ENCODE data around the gene MRPL58.

MRPL58 gene

GRCh38 chr17:75048249-75048878, 35.9 kb downstream of the MRPL58 start:
- no peak for DNase-seq

DNA sequence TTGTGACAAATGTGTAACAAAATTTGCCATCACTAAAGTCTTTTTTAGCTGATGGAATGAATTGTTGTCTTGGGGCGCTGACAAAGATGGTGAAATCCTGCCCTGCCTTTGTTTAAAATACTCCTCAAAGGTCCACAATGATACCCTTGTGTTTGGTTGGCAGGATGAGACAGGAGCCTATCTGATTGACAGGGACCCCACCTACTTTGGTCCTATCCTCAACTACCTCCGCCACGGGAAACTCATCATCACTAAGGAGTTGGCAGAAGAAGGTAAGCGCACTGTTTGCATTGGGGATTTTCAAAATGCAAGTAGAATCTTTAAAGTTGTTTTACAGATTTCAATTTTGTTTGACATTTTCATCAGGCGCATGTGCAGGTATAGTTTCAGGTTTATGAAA, 36.6 kb downstream of the MRPL58 start:
- DNase-seq = no peak

DNA sequence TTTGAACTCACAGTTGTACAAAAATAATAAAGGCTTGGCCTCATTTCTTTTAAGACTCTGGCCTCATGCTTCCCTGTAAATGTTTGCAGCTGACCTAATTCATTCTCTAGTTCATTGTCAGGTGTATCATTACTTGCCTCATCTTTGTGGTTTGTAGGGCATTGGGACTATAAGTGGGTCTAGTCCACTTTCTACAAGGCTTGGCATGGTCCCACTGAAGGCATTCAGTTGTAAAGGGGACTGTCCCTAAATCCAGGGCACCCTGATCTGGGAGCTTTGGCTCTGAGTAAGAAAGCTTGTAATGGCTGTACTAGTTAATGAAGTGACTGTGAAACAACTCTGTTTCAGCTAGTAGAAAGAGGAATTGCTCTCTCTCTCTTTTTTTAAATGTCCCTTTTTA, 37.2 kb downstream of the MRPL58 start:
- DNase-seq = no peak

DNA sequence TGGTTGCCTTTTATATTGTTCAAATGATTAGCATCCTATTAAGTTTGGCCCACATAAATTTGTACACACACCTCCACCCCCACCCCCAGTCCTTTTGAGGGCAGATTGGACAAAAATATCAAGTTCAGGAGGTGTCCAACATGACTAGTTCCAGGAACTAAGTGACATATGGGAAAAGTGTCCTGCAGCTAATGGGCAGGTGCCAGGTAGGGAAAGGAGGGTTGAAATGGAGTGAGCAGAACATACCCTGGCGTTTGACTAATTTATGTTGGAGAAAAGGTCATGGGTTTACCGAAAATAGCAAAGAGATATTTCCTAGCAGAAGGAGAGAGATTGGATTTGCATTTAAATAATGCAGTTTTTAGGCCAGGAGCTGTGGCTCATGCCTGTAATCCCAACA, 39.5 kb downstream of the MRPL58 start:
- DNase-seq = peak; percentile 80 to 98

- peak in 1 of 2 experiments; percentile 59 for DNase-seq
Measured at GRCh38 chr17:75059369-75060345, 47.2 kb downstream of the MRPL58 start.

- DNase-seq = no peak
Measured at GRCh38 chr17:75060434-75061054, 48.1 kb downstream of the MRPL58 start.

- no peak for DNase-seq
Measured at GRCh38 chr17:75061055-75061438, 48.6 kb downstream of the MRPL58 start.

DNA sequence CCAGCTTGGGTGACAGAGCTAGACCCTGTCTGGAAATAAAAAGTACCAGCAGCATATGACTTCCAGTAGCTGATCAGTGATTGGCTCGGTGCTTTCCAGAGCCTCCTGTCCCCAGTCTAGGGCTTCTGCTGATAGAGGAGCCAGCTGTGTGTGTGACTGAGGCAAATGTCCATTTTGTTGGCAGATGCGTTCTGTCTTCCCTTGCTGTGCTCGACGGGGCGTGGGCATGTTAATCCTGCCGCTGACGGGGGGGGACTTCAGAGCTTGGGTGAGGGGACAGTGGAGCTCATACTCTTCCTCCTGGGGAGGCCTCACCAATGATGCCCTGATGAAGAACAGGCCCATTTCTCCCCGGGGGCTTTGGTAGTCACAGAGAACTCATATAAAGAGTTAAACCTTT, 49.1 kb downstream of the MRPL58 start:
- no peak for DNase-seq

- no peak for DNase-seq
Measured at GRCh38 chr17:75063201-75063600, 50.7 kb downstream of the MRPL58 start.

GRCh38 chr17:75063626-75064025, 51.2 kb downstream of the MRPL58 start:
- DNase-seq = no peak

GRCh38 chr17:75064040-75064439, 51.6 kb downstream of the MRPL58 start:
- no peak for DNase-seq

GRCh38 chr17:75064460-75064859, 52.0 kb downstream of the MRPL58 start:
- no peak for DNase-seq

DNA sequence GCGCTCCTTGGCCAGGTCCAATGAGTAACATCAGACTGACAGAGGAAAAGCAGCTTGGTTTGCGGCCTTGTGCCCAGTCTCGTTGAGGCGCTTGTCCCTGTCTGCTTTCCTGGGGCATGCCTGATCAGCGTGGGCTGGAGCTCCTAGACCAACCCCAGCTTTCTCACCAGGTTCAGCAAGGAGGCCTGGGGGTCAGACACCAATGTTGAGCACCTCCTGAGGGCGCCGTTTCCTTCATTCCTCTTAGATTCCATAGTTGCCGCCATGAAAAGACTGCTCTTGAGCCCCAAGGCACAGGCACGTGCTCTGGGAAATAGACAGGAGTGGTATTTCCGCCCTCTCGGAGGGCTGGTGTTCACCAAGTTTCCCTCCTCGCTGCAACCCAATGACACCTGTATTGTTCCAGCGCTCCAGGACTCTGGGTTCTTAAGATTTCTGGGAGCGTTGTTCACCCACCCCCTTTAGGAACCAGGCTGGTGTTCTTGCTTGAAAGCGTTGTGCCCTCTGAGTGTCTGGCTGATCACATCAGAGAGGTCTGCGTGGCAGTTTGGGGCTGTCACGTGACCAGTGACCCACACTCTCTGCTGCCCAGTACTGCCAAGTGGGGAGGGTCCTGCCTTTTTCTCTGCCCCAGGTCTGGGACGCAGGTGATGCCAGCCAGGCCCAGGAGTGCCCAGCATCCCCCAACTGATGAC, 52.5 kb downstream of the MRPL58 start:
- DNase-seq = no peak

DNA sequence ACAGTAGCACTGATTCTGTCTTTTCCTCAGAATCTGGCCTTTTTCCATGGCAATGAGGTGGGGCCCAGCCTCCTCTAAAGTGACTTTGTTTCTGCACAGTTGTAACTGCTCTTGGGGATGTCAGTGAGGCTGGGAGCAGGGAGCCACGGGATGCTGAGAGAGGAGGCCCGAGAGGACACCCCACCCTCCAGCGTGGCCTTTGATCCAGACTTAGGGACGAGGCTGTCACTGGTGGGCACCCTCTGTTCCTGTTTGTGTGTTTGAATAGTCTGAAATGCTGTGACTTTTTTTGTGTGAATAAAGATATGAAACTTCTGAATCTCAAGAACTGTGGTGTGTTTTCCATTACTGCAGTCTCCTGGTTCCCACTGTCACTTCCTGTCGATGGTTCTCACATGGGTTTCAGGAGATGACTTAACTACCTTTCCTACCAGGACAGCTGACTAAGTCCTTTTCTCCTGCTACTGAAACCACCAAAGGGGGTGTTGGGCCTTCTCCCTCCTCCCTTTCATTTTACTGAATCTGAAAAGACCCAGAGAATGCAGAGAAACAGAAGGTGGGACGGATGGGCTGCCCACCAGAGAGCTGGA, 53.2 kb downstream of the MRPL58 start:
- DNase-seq = no peak

GRCh38 chr17:75067856-75068255, 55.4 kb downstream of the MRPL58 start:
- DNase-seq = no peak

- DNase-seq = no peak
Measured at GRCh38 chr17:75068750-75069149, 56.3 kb downstream of the MRPL58 start.

GRCh38 chr17:75069783-75070182, 57.3 kb downstream of the MRPL58 start:
- DNase-seq = no peak
